DMS 273 treated with DMSO at 0.1 percent for 48 hours (cell line): ENCODE data around the gene PLCL2.

Source experiments
- DNase-seq: peaks from one replicate; lab custom pipeline; 2025; lab: John Stamatoyannopoulos, UW

PLCL2 gene

DNA sequence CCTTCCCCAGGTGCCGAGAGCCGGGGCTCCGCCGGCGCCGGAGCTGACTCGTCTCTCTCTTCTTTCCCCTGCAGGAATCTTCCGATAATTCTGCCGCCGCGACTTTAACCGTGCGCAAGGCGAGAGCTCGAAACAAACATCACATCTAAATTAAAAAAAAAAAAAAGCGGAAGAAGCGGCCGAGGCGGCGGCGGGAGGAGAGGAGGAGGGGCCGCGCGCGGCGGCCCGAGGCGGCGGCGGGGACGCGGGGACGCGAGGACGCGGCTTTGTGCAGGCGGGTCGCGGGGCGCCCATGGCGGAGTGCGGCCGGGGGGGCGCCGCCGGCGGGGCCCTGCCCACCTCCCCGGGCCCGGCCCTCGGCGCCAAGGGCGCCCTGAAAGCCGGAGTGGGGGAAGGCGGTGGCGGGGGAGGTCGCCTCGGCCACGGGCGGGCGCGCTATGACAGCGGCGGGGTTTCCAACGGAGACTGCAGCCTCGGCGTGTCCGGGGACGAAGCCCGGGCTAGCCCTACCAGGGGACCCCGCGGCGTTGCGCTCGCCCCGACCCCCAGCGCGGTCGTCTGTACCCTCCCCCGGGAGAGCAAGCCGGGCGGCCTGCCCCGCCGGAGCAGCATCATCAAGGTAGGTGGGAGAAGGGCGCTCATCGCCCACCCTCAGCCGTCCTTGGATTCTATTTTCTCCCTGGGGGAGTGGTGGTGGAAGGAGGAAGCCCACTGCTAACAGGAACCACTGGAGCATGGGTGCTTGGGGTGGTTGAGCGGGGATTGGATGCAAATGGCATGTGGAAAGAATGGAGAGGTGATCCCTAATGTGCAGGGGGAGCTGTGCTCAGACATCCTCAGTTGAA lies at the start of gene PLCL2:
Gene PLCL2 (plus strand): TSS at position 208 of the 845 bp plus-strand sequence. CDS start 85 bp downstream, at position 293.
- no peak for DNase-seq

DNA sequence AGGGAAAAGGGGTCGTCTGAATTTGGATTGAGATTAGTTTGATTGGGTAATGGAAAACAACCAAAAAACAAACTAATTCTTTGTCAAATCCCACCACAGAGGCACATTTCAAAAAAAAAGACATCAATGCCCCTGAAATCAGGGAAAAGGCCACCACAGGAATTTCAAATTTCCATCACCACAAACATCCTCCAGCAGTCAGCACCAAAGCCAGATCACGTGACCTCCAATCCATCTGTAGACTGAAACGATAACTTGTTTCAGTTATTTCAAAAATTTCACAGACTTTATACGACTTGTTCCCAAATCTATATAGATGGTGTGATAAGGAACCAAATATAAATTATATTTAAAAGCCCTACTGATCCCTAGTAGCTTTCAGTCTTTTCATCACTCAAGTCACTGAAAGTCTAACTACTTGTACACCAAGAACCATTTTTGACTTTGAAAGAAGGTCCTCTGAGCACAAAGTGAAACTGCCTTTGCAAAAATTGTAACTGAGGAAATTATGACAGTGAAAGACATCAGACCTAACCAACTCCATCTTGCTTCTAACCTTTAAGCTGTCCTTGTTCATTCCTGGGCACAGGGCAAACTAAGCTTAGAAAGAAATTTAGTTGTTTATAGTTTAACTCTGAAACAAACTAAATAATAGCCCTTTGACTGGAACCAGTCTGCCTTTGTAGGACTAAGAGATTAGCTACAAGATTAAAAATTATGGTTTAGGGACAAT lies 48.1 kb upstream of the PLCL2 start:
- no peak for DNase-seq

DNA sequence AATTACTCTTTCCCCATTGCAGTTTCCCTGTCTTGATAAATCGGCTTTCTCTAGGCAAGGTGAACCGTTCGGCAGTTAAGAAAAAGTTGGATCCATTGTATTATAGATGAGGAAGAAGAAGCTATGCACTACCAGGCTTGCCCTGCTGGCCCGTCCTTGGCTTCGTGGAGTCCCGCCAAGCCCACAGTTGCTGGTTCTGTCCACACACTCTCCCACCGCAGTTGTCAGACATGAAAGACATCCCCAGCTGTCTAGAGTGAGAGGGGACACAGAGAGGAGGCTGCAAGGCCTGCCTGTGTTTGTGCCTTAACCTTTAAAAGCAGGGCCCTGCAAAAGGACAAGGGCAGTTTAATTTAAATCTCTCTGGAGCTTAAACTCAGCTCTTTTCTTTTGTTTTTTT lies 47.2 kb upstream of the PLCL2 start:
- no peak for DNase-seq

DNA sequence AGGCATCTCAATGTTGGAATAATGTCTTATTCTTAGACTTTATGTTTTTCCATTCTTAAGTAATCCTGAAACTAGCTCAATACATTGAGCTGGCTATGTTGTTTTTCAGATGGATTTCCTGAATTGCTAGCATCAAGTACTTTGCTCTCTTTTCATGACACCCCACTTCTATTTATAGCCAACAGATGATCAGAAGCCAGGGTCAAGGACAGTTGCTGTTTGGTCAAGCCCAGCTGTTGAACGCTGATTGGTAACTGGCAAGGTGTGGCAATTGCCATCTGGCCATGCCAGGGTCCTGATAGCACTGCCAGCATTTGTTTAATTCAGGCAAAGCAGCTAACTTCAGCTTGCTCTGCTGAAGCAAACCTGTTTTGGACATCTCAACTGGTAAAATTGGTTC lies 46.2 kb upstream of the PLCL2 start:
- no peak for DNase-seq

DNA sequence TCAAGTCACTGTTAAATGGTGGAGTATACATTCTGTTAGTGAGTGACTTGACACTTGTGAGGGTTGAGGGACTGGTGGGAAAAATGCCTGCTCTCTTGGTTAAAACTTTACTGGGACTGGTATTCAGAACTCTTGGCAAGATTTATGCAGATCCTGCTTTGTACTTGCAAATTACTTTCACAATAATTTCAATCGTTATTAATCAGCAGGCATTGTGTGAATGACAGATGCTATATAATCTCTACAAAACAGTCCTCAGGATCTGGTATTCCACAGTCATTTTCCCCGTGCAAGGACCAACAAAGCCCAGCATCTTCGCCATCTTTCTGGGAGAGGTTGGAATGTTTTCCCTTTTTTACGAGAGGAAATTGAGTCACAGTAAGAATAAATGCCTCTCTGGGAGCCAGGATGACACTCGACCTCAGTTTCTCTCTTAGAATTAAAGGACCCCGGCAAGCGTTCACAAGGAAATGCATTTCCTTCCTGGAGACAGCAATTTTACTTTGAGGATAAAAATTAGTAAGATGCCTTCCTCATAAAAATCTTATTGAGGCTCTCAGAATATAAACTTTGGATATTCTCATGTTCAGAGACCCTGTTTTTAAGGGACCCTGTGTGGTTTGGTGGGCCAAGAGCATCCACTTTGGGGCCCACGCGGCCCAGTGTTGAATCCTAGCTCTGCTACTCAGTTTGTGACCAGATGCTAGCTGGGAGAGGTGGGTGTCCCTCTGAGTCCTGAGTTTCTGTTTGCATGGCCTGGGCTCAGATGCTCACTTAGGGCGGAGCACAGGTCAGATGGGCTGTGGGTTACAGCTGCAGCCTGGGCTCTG lies 45.3 kb upstream of the PLCL2 start:
- DNase-seq, result peak; percentile 37

DNA sequence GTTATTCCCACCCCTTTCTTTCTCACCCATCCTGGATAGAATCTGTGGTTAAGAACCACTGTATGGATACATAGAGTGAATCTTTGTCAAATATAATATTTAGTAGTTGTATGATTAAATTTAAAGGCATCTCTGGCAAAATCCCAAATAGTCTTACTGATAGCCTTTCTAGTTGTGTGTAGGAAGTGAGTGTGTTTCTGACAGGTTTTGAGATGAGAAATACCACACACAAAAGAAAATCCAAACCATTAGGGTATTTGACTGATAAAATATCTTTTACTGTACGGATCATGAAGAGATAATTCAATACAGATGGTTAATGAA lies 44.7 kb upstream of the PLCL2 start:
- DNase-seq, result no peak

DNA sequence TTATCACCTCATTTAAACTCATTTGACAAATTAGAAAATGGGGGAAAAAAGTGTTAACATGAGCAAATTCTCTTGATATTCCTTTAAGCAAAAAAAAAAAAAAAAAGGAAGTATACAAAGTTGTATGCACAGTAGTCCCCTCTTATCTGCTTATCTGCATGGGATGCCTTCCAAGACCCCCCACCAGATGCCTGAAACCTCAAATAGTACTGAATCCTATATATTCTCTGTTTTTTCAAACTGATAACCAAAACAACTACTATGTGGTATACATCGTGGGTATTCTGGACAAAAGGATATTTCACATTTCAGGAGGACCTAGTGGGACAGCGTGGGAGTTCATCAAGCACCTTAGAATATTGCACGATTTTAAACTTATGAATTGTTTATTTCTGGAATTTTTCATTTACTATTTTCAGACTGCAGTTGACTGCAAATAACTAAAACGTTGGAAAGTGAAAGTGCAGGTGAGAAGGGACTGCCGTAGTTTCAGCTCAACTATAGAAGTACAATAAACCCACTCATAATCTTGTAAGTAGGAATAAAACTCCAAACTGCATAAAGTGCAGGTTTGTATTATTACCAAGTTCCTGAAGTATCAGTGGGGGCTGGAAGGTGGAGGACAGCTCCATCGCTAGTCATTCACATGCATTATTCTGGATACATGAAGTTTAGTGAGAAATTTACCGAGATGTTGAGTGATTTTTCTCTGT lies 43.6 kb upstream of the PLCL2 start:
- no peak for DNase-seq

DNA sequence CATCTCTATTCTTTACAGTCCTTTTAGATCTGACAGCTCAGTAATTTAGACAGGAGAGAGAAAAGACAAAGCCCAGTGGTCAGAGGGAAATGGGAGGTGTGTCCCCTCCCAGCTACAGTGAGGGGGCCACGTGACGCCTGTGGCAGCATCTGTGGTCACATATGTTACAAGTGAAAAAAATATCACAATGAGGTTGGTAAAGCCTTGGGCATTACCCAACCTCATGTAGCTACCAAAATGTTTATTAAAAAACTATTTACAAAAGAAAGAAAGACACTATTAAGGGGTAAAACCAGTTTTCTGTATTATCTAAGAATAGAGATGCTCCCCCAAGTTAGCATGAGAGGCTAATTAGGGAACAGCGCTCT lies 42.9 kb upstream of the PLCL2 start:
- peak; percentile 43 for DNase-seq

DNA sequence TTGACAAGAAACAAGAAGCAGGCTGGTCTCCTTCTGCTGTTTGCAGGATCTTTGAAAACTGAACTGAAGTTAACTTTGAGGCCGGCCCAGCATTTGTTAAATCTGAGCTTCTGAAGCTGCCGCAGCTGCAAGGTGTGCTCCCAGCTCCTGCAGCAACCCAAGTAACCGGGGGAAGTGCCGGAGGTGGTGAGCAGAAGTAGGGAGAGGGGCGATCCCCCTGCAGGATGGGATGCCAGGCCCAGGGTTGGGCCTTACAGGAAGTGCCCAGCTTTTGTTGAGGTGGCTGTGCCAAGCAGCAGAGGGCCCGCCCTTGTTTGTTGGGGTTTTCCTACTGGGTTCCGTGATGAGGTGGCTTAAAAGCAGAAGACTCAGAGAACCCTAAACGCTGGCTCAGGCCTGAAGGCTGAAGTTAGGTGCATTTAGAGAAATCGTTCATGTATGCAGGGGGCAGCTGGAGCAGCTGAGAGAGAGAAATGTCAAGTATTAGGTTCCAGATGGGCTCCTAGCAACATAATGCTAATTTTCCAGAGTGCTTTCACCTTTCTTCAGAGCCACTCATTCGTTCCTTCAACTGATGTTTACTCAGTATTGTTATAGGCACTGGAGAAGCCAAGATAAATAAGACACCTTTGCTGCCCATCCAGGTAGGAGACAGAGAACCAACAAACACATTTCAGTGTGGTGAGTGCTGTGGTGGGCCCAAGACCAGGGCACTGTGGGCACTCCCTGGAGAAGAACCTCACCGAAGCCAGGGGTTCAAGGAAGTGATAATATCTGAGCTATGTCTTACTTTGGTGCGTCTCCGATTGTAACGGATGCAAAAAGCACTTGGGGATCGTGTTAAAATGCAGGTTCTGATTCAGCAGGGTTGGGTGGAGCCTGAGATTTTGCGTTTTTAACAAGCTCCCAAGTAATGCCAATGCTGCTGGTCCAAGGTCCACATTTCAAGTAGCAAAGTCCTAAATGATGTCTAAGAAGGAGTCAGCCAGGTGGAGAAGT lies 42.2 kb upstream of the PLCL2 start:
- peak; percentile 73 for DNase-seq

DNA sequence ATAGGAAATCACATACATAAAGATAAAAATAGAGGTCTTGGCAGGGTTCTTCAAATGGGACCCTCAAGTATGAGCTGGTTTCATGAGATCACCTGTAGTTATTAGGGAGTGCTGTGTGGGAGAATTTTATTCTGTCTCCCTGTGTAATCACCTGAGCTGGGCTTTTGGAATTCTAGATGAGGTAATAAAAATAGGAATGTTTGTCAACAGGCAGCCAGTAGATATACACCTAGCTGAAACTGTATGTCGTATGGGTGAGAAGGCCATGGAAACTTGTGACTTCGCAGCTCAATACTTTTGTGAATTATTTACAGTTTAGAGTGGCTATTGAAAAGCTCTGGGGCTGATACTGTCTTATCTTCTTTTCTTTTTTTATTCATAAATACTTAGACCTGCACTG lies 40.5 kb upstream of the PLCL2 start:
- no peak for DNase-seq

DNA sequence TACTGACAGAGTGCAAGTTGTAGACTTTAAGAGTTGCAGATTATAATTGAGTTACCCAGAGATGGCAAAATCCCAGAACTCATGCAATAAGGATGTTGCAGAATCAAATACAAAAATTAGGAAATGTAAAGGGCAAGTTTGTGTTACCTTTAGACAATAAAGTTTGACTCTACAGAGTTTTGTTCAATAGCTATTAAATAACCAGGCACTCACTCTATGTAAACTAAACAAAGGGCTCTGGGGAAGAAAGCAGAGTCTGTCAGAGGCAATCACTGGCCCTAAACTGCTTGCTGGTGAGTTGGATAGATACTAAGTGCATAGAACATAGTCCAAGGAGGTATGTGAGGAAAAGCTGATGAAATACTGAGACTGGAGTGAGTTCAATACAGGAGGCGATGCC lies 40.0 kb upstream of the PLCL2 start:
- no peak for DNase-seq

DNA sequence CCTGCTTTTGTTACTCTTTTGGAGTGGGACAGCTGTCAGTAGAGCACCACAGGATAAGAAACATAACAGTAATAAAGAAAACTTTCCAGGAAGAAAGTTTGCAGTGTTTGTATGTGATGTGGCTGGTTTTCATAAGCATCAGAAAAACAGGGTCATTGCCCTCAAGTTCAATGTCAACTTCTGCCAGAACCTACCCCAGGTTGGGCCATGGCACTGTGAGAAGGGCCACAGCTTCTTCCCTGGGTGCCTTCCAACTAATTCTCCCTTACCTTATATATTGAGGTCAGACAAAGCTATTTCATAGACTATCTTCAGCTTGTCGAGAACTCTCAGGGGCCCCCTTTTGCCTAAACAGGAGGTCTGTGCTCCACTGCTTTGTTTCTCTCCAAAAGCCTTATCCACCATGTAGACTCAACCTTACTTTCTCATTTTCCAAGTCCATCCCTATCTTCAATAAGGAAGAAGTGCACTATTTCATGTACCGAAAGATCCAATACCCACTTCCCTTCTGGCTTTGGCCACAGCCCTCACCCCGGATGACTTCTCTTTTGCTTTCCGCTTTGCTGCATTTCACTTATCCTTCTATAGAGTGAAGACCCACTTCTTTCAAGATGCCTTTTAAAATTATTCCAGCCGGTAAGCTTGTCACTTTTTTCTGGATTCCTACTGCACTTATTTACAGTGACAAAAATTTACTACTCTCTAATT lies 38.2 kb upstream of the PLCL2 start:
- no peak for DNase-seq

DNA sequence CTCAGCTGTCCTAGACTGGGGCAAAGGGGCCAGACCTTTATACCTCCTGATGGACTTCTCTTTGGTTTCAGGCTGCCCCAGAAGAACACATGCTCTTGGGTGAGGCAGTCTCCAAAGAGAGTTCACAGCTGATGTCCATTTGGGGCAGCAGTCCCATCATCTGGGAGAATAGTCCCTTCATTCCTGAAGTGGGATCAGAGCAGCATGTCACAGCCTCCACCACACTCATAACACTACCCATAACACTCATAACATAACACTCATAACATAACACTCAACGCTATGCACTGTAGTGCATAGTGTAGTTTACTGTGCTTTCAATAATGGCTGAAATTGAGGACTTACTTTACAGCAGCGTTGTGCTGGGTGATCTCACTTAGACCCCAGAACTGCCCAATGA lies 36.7 kb upstream of the PLCL2 start:
- DNase-seq, result no peak

DNA sequence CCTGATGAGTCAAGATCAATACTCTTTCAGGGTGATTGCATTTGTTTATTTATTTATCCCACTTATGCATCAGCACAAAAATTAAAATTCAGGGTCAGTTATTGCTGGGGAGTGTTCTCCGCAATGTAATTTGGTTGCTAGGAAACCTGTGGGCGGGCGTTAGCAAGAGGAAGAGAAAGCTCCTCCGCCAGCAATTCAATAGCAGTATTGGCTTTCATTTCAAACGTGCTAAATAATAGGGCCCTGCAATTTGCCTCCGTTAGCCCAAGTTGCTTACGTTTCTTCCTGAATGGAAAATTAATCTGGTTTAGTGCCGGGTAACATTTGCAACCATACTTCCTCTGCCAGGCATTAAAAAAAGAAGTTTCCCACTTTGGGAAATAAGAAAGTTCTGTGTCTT lies 35.5 kb upstream of the PLCL2 start:
- peak; percentile 28 for DNase-seq

DNA sequence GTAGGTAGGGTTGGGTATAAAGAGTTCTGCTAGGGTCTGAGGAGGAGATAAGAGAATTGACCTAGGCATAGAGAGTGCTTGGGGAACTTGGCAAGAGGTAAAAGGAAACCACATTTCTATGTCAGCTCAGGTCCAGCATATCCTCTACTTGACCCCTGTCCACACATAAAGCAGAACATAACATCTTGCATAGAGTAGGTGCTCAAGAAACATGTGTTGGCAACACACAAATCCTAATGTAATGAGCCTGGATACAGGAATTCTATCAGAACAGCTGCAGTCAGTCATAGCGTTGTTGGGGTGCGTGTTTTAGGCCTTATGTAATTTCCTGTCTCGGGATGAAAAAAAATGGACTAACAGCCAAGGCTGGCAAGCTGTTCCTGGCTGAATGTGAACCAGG lies 35.0 kb upstream of the PLCL2 start:
- DNase-seq, result no peak

DNA sequence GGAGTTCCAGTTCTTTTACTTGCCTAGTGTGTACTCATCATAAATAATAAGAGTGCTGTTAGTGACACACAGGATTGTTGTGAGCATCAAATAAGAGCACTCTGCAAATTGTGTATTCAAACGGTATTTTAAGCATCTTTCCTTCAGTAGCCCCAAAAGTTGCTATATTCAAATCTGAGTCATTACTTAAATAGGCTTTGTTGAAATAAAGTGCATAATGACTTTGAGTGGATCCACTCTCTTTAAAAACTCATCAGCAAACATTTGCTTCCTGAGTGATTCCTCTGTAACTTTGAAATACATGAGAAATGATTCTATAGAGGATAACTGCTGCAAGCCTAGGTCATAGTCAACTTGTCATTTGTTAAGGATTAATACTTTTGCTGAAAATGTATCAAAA lies 29.3 kb upstream of the PLCL2 start:
- no peak for DNase-seq

DNA sequence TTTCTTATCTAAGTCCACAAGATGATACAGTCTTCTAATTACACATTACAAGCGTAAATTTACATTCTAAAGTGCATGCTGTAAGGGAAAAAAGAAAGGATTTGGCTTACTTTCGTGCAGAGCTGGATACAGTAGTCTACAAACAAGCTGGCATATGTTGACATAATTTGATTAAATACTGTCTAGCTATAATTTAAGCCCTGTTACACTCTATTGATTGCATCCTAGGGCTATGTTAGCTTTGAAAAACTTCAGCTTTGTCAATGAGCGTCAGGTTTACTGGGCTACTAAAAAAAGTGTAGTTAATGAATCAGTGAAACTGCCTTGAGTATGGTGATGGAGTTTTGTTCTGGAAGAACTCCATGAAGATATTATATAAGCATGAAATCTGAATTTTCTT lies 24.5 kb upstream of the PLCL2 start:
- no peak for DNase-seq

DNA sequence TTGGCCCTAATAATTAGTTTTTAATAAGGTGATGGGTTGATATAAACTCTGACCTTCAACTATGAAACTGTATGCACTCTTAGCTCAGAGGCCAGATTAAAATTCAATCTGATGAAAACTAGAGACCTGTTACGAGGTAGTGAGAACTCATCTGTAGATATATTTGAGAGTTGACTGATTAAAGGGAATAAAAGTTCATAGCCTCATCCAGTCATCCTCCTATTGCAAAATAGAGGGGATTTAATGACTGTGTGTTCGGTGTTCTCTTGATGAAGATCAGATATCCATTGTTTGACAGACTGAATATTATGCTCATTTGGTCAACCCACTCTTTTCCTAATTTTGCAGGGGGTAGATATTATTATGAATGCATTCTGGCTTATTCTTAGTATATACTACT lies 23.3 kb upstream of the PLCL2 start:
- no peak for DNase-seq

DNA sequence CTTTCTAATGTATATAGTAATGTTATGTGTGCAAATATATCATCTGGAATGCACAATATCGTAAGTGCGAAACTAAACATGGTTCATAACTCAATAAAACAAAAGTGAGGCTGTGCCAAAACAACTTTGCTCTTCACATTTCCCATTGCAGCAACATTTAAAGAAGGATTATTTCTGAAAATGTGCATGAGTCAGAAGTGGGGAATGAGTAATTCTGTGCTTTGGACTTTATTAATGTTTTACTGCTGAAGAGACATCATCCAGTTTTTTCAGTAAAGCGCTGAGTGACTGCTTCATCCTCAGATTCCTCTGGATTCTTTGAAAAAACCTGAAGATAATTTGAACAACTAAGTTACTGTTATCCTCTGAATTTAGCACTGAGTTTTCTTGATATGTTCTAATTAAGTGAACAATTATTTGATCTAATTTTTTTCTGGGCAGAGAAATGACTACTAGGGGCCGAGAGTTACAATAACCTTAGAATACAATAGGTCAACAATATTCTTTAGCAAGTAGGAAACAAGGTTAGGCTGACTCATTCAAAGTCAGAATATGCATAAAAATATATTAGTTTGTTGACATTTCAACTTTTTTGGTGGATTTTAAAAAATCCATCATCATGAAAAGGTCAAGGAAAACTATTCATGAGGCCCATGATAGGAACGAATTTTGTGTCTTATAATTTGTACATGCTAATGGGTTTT lies 20.0 kb upstream of the PLCL2 start:
- no peak for DNase-seq

DNA sequence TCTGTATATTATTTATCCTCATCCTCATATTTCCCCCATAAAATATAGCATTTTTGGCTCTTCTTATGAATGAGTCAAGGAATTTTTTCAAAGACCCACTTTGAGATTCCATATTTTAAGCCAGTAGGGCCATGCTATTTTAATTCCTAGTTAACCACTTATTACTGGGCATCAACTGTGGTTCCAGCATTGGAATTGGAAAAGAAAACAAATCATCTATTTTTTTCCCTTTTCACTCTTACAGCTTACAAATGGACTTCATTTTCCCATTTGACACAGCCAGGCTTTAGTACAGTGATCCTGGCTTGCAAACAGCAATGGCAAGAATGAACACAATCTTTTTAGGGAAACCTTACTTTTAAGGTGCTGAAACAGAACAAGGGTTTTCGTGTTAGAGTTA lies 19.4 kb upstream of the PLCL2 start:
- DNase-seq, result no peak
